ENCODE measurements around the gene BTN1A1. TPM values are rescaled to one million over a fixed set of nuclear protein-coding genes. Genes with fewer than 3 reads are reported as not detected.

BTN1A1 gene
- total RNA-seq, 6 experiments from 2014 or later = not detected

- TF ChIP-seq, protein P1, sequence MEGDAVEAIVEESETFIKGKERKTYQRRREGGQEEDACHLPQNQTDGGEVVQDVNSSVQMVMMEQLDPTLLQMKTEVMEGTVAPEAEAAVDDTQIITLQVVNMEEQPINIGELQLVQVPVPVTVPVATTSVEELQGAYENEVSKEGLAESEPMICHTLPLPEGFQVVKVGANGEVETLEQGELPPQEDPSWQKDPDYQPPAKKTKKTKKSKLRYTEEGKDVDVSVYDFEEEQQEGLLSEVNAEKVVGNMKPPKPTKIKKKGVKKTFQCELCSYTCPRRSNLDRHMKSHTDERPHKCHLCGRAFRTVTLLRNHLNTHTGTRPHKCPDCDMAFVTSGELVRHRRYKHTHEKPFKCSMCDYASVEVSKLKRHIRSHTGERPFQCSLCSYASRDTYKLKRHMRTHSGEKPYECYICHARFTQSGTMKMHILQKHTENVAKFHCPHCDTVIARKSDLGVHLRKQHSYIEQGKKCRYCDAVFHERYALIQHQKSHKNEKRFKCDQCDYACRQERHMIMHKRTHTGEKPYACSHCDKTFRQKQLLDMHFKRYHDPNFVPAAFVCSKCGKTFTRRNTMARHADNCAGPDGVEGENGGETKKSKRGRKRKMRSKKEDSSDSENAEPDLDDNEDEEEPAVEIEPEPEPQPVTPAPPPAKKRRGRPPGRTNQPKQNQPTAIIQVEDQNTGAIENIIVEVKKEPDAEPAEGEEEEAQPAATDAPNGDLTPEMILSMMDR (IDR thresholded peaks at IDR 0.05) = no peak
- H3K36me3 Mint-ChIP-seq (ENCODE audit: low read depth) = no peaks in the 10 kb centered on the region; the same call in 1 of the 2 replicates
- no peak for DNase-seq
- H3K4me1 Mint-ChIP-seq (ENCODE audit: low read depth) = peaks cover 55% of the 10 kb centered on the region
- H3K27me3 Mint-ChIP-seq (ENCODE audit: insufficient read depth) = peaks cover 1% of the 10 kb centered on the region; the same call in 1 of the 2 replicates
- H3K4me3 Mint-ChIP-seq = no peak overlapping the region
- peak overlapping the region; percentile 19; the same call in 1 of the 2 replicates for H3K27ac Mint-ChIP-seq
- H3K9me3 Mint-ChIP-seq = no peaks in the 10 kb centered on the region
Observed at GRCh38 chr6:26477426-26477825, 22.7 kb upstream of the BTN1A1 start.

- Mint-ChIP-seq H3K36me3 (ENCODE audit: low read depth) (no peaks in the 10 kb centered on the region; the same call in 1 of the 2 replicates), H3K9me3 (no peaks in the 10 kb centered on the region), H3K27ac (no peak overlapping the region), H3K4me3 (no peak overlapping the region), H3K27me3 (ENCODE audit: insufficient read depth) (peaks cover 1% of the 10 kb centered on the region; the same call in 1 of the 2 replicates), H3K4me1 (ENCODE audit: low read depth) (peaks cover 46% of the 10 kb centered on the region)
- DNase-seq = no peak
- TF ChIP-seq, protein P1 (IDR thresholded peaks at IDR 0.05) = no peak
Observed at GRCh38 chr6:26478100-26478984, 21.8 kb upstream of the BTN1A1 start.

- Mint-ChIP-seq H3K27me3 (ENCODE audit: insufficient read depth) (peaks cover 1% of the 10 kb centered on the region; the same call in 1 of the 2 replicates), H3K27ac (peak overlapping the region; percentile 14; the same call in 1 of the 2 replicates), H3K4me1 (ENCODE audit: low read depth) (peaks cover 41% of the 10 kb centered on the region), H3K36me3 (ENCODE audit: low read depth) (no peaks in the 10 kb centered on the region; the same call in 1 of the 2 replicates), H3K4me3 (no peak overlapping the region), H3K9me3 (no peaks in the 10 kb centered on the region)
- DNase-seq = no peak
- TF ChIP-seq, protein P1 (IDR thresholded peaks at IDR 0.05) = no peak
Observed at GRCh38 chr6:26478985-26479278, 21.2 kb upstream of the BTN1A1 start.

DNA sequence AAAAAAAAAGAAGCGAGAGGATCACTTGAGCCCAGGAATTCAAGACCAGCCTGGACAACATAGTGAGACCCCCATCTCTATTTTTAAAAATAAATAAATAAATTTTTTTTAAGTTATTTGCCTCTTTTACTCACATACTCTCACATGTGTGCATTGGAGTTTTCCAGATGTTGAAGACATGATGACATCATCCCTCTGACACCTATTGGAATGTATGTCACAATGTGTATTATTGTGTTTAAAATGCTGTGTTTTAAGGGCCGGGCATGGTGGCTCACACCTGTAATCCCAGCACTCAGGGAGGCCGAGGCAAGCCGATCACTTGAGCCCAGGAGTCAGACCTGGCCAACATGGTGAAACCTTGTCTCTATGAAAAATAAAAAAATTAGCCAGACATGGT lies 17.8 kb upstream of the BTN1A1 start:
- Mint-ChIP-seq H3K27ac (no peak overlapping the region), H3K9me3 (no peaks in the 10 kb centered on the region; the same call in 1 of the 2 replicates), H3K4me3 (no peak overlapping the region), H3K36me3 (ENCODE audit: low read depth) (0 out of 2 replicates have a peak, but pooled peaks cover under 1% of the 10 kb centered on the region), H3K4me1 (ENCODE audit: low read depth) (peaks cover 12% of the 10 kb centered on the region), H3K27me3 (ENCODE audit: insufficient read depth) (peaks cover 6% of the 10 kb centered on the region; the same call in 1 of the 2 replicates)
- TF ChIP-seq, protein P1 (IDR thresholded peaks at IDR 0.05) = no peak
- no peak for DNase-seq

DNA sequence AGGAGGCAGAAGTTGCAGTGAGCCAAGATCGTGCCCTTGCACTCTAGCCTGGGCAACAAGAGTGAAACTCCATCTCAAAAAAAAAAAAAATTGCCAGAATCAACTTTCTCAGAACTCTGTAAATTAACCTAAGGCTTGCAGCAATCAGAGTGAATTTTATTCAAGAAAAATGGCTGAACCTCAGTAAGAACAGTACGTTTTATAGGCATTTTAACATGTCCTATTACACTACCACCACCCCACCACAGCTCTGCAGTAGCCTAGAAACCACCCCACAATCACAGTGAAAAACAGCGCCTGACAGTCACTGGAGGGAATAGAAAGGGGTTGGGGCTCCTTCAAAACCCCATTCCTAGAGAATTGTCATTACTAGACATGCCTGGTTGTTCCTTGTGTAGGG lies 16.4 kb upstream of the BTN1A1 start:
- H3K4me1 Mint-ChIP-seq (ENCODE audit: low read depth) = peaks cover 8% of the 10 kb centered on the region
- H3K27ac Mint-ChIP-seq = no peak overlapping the region
- H3K9me3 Mint-ChIP-seq = no peaks in the 10 kb centered on the region; the same call in 1 of the 2 replicates
- H3K36me3 Mint-ChIP-seq (ENCODE audit: low read depth) = 0 out of 2 replicates have a peak, but pooled peaks cover 4% of the 10 kb centered on the region
- peaks cover 13% of the 10 kb centered on the region; the same call in 1 of the 2 replicates for H3K27me3 Mint-ChIP-seq (ENCODE audit: insufficient read depth)
- TF ChIP-seq, protein P1 (IDR thresholded peaks at IDR 0.05) = no peak
- no peak overlapping the region for H3K4me3 Mint-ChIP-seq
- DNase-seq = no peak
